ENCODE results near the gene LMF2.

- TF ChIP-seq CTCF (conservative IDR thresholded peaks at IDR 0.05) = no peak
- no peak for TF ChIP-seq EZH2 (IDR thresholded peaks at IDR 0.05; ENCODE audit: low read depth)
Measured at GRCh38 chr22:50527921-50528681, 20.6 kb upstream of the LMF2 start.
